WI38 (cell line): ENCODE data around the gene IGFBP3.

Source experiments
- H3K4me3 ChIP-seq: 2 replicates; pipeline ENCODE4 v1.5.1; 2011; ENCODE audit warnings: low read depth, mild to moderate bottlenecking, control low read depth, low read length
- CTCF ChIP-seq: IDR thresholded peaks from 2 replicates; pipeline ENCODE4 v1.5.1; 2012; ENCODE audit warnings: low read depth, mild to moderate bottlenecking, control low read depth, low read length

The IGFBP3 gene

GRCh38 chr7:45920502-45921380 lies at the start of gene IGFBP3:
Gene IGFBP3, minus strand, starts transcription at chr7:45921272. Its CDS starts 132 bp downstream, at chr7:45921140.
- no peak for TF ChIP-seq CTCF
- peak within 1 kb of the TSS; percentile 73 for H3K4me3 ChIP-seq

- no peak for TF ChIP-seq CTCF
- H3K4me3 ChIP-seq, result no peak overlapping the region
Observed at GRCh38 chr7:45970454-45970853, 49.4 kb upstream of the IGFBP3 start.

GRCh38 chr7:45969940-45970339 lies 48.9 kb upstream of the IGFBP3 start:
- no peak for TF ChIP-seq CTCF
- H3K4me3 ChIP-seq, result no peak overlapping the region

- no peak overlapping the region for H3K4me3 ChIP-seq
- no peak for TF ChIP-seq CTCF
Observed at GRCh38 chr7:45968856-45969541, 47.9 kb upstream of the IGFBP3 start.

GRCh38 chr7:45968312-45968711 lies 47.2 kb upstream of the IGFBP3 start:
- no peak for TF ChIP-seq CTCF
- no peak overlapping the region for H3K4me3 ChIP-seq

GRCh38 chr7:45967591-45968157 lies 46.6 kb upstream of the IGFBP3 start:
- no peak overlapping the region for H3K4me3 ChIP-seq
- no peak for TF ChIP-seq CTCF

- TF ChIP-seq CTCF, result no peak
- no peak overlapping the region for H3K4me3 ChIP-seq
Observed at GRCh38 chr7:45962861-45963260, 41.8 kb upstream of the IGFBP3 start.
